HG03342 (cell line): Measurements from ENCODE around the gene CAMKMT.
"Not testable (repeated sequence)": the region's sequence is repeated elsewhere in the genome, so short reads cannot be mapped to it uniquely, and the experiment has no call there.

Experiments used
- ATAC-seq: cut with Tn5 transposase; IDR thresholded peaks from one replicate; pipeline ENCODE4 v1.9.1; 2021; ENCODE audit warnings: mild to moderate bottlenecking, moderate library complexity; ENCODE audit not compliant: unreplicated experiment

The CAMKMT gene

GRCh38 chr2:44358503-44358902 lies 3.2 kb upstream of the CAMKMT start:
- ATAC-seq = peak; percentile 35

DNA sequence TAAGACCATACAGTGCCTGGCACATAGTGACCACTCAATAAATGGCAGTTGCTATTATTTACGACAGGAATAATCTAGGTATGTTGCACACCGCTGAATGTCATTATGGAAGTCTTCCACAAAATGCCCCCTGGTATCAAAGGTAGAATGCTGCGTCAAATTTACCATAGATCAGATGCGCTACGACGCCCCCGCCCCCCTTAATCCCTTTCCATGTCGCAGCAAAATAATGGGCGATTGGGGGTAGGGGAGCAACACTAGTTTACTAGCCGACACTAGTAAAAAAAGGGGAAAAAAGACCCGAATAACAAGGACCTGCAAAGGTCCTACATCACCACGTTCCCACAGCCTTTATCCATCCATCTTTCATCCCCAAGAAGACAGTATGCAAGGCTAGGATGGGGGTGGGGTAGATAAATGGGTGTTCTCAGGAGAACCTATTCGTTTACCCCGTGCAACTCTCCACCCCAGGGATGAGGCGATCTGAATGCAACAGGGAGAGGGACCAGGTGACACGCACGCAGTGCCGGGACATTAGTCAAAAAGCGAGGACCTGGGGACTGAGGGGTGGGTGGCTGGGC lies 908 bp upstream of the CAMKMT start:
- ATAC-seq = no peak

- peak; percentile 18 for ATAC-seq
Observed at GRCh38 chr2:44362207-44363015, 664 bp downstream of the CAMKMT start.

GRCh38 chr2:44364604-44365003 lies 2.9 kb downstream of the CAMKMT start:
- no peak for ATAC-seq

DNA sequence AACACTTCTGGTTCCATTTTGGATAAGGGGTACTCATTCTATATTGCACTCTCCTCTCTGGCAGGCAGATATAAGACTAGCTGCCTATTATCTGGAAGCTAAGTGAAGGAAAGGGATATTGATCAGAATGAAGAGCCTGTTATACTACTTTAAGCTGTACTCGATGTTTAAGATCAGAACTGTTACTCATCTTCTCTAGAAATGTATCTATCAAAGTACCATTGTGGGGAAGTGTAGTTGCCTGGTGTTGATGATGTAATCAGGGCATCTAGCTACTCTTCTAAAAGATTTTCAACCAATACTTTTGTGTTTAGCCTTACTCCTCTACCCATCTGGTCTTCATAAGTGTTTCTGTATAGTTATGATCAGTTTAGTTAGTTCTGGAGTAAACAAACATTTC lies 5.8 kb downstream of the CAMKMT start:
- no peak for ATAC-seq

DNA sequence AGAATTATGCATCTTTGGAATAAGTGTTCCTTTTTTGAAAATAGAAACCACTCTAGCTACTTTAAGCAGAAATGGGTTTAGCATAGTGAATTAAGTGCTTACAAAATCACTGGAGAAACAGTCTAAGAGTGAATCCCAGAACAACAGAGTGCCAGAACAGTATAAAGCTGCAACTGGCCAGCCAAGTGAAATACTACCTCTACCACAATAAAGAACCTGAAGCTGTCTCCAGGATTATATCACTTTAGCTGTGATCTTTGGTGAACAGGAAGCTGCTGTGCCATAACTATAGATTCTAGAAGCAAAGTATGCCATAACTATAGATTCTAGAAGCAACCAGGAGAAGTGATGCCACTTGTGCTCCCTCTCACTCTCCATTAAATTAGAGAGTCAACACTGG lies 7.6 kb downstream of the CAMKMT start:
- no peak for ATAC-seq

- ATAC-seq = no peak
Observed at GRCh38 chr2:44371445-44371844, 9.7 kb downstream of the CAMKMT start.

DNA sequence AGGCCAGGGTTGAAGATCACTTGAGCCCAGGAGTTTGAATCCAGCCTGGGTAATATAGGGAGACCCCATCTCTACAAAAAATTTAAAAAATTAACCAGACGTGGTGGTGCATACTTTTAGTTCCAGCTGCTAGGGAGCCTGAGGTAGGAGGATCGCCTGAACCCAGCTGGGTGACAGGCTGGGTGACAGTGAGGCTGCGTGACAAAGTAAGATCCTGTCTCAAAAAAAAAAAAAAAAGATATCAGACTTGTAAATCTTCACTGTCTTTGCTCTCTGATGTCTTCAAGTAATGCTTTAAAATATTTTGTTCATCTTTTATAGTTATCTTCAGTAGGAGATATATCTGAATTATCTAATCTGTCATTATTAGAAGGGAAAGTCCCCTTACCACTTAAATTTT lies 10.5 kb downstream of the CAMKMT start:
- ATAC-seq = no peak

GRCh38 chr2:44377486-44377885 lies 15.7 kb downstream of the CAMKMT start:
- no peak for ATAC-seq

- not testable (repeated sequence) for ATAC-seq
Observed at GRCh38 chr2:44385226-44385625, 23.5 kb downstream of the CAMKMT start.

GRCh38 chr2:44388877-44389276 lies 27.1 kb downstream of the CAMKMT start:
- no peak for ATAC-seq

GRCh38 chr2:44389895-44390294 lies 28.1 kb downstream of the CAMKMT start:
- ATAC-seq = no peak

DNA sequence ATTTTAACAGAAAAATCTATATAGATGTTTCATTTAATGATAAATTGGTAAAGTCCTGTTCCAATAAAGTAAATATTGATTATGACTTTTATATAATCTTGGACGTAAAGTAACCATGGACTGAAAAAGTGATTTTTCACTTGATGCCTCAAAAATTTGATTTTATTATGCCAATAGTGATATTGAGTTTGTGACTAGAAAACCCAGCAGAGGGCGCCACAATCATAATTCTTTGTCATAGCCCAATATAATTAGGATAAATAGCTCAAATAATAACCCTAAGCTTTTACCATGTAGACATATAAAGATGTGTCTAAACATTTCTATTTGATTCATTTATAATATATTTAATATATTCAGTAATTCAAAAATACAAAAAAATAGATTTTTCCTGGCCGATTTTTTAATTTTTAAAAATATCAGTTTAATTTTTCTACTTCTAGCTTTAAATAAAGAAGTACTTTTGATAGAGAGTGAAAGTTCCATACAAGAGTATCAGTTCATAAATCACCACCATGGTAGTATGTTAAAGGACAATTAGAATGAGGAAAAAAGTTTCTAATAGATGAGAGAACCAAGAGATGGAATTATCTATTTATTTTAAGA lies 30.7 kb downstream of the CAMKMT start:
- ATAC-seq = no peak

GRCh38 chr2:44397447-44398175 lies 35.9 kb downstream of the CAMKMT start:
- ATAC-seq = no peak

GRCh38 chr2:44398243-44398897 lies 36.6 kb downstream of the CAMKMT start:
- no peak for ATAC-seq

GRCh38 chr2:44420725-44421124 lies 59.0 kb downstream of the CAMKMT start:
- no peak for ATAC-seq

GRCh38 chr2:44424211-44424610 lies 62.5 kb downstream of the CAMKMT start:
- ATAC-seq = no peak

DNA sequence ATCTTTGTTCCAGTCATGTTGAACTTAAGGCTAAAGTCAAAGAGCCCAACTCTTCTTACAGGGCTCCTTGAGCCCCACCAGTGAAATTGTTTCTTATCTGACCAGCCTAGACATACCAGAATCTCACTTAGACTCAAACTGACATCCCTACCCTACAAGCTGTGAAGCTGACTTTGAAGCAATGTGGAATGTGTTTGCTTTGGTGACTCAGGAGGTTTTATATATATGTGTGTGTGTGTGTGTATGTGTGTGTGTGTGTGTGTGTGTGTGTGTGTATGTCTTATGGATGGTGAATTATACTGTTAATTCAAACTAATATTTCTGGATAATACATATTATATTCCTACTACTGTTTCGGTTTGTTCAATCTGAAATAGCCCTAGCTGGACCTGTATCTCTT lies 67.3 kb downstream of the CAMKMT start:
- ATAC-seq = no peak

GRCh38 chr2:44430342-44430741 lies 68.6 kb downstream of the CAMKMT start:
- ATAC-seq = no peak

- ATAC-seq = no peak
Observed at GRCh38 chr2:44433895-44434294, 72.1 kb downstream of the CAMKMT start.

- no peak for ATAC-seq
Observed at GRCh38 chr2:44441200-44441599, 79.5 kb downstream of the CAMKMT start.
